CD1c-positive myeloid dendritic cell (primary cell): ENCODE data around the gene CREG2.

ENCODE experiments used
- DNase-seq: peaks from one replicate; pipeline ENCODE4 v3.0.0-alpha.2; 2016; ENCODE audit errors: extremely low spot score

CREG2 gene

GRCh38 chr2:101387151-101387834, at the start of gene CREG2:
TSS of gene CREG2 (minus strand) at chr2:101387503. CDS start at chr2:101387457, 46 bp downstream.
- DNase-seq, result peak; percentile 69

DNA sequence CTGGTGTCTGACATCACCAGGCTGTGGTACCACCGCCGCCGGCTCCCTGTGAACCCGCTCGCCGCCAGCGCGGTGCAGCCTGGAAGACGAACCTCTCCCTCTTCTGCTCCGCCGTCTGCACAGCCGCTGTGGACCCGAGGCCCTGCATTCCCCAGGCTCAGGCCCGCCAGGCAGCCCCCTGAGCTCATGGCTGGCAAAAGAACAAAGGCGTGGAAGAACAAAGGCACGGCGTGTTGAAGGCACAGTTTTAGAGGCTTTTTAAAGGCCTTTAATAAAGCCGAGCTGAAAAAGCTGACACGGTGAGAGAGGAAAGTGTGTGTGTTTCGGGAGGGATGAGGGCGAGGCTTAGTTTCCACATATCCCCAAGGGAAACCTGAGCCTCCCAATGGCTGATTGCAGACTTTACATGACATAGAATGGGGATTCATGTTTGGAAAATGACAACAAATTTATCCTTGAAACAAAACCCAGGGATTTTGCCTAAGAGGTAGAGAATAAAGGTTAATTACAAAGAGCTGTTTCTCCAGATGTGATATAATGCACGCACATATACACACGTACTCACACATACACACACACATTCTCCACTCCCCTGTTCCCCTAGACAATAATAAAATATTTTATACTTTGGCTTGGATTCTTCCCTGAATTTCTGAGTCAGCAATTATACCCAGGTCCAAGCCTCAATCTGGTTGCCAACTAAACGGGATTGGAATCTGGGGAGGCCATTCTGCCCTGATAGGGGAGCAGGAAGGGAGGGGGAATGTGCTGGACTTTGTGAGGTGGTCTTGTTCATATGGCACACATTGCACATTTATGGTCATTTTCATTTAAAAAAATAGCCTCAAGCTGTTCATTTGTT, 47.9 kb upstream of the CREG2 start:
- DNase-seq, result no peak

GRCh38 chr2:101433465-101433864, 46.2 kb upstream of the CREG2 start:
- no peak for DNase-seq

DNA sequence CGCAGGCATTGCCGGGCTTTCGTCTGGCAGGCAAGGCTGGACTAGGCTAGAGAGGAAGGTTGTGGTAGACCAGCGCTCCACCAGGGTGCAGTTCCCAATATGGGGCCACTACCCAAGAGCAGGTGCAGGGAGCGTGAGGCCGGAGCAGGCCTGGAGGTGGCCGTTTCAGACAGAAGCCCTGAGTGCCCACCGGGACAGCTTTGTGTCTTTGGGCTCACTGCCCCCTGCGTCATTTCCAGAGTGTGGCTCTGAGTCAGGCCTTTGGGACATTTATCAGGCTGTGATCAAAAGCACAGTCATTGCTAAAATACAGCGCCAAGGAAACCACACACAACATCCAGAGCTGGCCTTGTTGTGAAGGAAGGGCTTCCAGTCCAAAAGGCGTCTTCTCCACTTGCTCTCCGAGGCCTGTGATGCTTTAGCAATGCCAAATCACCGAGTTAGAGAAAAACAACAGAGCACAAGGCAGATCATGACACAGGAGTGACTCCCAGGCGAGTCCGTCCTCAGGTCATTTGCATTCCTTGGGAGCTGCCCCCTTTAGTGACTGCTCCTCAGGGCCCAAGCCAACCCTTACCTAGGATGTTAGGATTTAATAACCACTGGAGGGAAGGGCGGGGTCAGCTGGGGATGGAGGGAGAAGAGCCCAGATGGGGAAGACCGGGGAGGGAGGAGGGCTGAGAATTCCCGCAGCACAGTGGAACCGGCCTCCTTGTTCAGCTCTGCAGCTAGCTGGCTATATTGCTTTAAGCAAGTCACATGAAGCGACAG, 45.3 kb upstream of the CREG2 start:
- DNase-seq, result no peak

GRCh38 chr2:101431486-101431885, 44.2 kb upstream of the CREG2 start:
- DNase-seq, result no peak

- no peak for DNase-seq
These were observed 42.9 kb upstream of the CREG2 start for GRCh38 chr2:101430156-101430555.

- no peak for DNase-seq
These were observed 42.1 kb upstream of the CREG2 start for GRCh38 chr2:101429453-101429852.

DNA sequence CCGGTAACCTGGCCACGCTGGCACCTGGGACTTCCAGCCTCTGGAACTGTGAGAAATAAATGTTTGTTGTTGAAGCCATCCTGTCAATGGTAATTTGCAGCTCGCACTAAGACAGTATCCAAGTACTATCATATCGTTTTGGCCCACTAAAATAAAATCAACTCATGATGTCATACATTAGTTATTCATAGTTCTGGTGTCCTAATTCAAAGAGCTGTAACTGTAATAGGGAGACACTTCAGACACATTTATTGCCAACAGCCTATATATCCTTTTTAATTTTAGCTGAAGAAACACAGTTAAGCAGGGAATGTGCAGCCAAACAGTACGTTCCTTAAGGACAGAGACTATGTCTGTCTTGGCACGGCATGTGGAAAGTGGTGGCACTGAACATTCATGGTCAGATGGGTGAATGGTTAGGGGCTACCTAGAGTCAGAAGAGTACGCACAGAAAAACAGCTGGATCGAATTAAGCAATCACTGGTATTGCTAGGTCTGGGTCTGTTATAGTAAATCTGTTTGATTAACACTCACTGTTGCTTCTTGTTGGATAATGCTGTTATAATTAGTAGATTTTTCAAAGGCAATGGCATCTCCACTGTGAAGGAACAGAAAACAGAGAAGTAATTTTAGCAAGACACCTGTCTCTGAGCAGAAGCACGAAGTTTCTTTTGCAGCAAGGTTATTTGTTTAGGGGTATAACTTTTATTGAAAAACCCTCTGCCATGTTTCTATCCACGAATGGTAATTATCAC, 41.3 kb upstream of the CREG2 start:
- DNase-seq, result no peak

- DNase-seq, result no peak
These were observed 40.4 kb upstream of the CREG2 start for GRCh38 chr2:101427743-101428142.

- no peak for DNase-seq
These were observed 39.9 kb upstream of the CREG2 start for GRCh38 chr2:101427240-101427639.

DNA sequence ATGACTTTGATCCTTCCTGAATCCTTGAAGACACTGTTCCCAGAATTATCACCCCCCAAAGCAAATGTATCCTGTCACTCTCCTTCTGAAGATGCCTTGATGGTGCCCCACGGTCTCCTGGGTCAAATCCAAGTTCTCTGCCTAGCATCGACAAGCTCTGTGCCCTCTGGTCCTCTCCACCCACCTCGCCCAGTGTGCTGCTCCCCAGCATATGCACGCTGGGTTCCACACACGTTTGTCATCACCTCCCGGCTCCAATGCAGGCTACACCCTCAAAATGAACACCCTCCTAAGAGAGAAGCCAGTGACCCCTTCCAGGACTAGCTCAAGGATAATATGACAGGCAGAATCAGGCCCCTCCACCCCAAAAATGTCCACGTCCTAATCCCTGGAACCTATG, 39.5 kb upstream of the CREG2 start:
- DNase-seq, result no peak

GRCh38 chr2:101420623-101421022, 33.3 kb upstream of the CREG2 start:
- no peak for DNase-seq

- DNase-seq, result peak; percentile 79
These were observed 31.9 kb upstream of the CREG2 start for GRCh38 chr2:101419096-101419663.

GRCh38 chr2:101418460-101419095, 31.3 kb upstream of the CREG2 start:
- DNase-seq, result no peak

GRCh38 chr2:101416609-101417008, 29.3 kb upstream of the CREG2 start:
- DNase-seq, result no peak

DNA sequence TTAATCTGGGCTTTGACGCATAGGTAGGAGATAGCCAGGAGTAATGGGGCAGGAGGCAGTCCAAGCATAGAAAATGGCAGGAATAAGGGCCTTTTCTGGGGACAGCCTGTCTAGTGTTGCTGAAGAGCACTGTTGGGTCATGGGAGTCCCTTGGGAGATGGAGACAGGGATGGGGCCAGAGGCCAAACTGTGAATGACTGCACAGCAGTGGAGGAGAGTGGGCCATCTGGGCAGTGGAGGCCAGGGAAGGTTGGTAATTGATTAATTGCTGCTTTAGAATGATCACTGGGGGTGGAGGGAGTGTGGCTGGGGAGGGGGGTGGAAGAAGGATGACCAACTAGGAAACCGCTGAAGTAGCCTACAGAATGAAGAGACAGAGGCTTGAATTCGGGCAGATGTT, 28.6 kb upstream of the CREG2 start:
- no peak for DNase-seq

DNA sequence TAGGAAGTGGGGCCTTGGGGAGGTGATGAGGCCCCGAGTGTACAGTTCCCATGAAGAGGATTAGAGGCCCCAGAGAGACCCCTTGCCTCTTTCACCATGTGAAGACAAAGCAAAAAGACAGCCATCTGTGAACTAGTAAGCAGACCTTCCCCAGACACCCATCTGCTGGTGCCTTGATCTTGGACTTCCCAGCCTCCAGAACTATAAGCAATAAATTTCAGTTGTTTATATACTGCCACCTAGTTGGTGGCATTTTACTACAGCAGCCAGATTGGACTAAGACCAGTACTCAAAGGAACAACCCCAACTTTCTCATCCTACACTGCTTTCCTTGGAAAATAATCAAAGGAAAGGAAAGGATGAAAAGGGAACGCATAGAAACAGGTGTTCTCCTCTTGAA, 27.9 kb upstream of the CREG2 start:
- DNase-seq, result no peak

DNA sequence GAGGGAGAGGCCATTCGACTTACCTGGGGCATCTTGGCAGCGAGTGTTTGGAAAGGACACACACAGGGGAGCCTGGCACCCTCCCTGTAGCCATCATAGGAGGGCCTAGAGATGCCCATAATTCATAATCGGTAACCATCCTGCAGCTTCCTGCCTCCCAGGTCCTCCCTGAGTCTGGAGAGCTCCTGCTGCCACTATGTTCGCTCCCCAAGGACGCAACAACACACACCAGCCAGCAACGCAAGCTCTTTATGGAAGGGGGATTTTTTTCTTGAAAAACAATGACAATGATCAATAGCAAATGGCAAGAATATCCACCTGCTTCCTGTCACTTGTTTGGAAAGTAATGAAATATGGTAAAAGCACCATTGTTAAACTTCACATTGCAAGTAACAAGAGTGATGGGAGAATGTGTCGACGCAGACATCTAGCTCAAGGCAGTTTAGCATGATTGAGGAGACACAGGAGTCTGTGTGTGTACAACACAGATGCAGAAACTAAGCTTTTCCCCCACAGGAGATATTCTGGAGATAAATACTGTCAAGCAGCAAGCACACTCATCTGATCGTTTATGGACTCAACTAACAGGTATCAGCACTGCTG, 24.9 kb upstream of the CREG2 start:
- DNase-seq, result no peak

- no peak for DNase-seq
These were observed 23.4 kb upstream of the CREG2 start for GRCh38 chr2:101410746-101411145.

- no peak for DNase-seq
These were observed 22.8 kb upstream of the CREG2 start for GRCh38 chr2:101410114-101410513.
